ENCODE data around the gene TRAPPC3L.

DNA sequence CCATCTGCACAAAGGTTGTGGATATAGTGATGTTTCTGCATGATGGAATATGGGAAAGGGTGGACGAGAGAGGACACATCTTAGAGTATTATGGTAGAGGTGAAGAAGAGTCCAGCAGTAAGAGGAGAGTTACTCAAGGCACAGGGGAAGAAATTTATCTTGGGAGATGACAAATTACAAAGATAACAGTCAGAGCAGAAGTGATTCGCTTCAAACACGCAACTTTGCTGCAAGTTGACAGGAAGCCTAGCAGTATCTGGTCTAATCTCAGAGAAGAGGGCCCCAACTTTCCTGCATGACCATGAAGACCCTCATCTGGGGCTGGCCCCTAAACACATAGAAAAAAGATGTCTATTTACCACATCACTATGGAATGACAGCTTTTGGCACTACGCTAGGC lies 85.6 kb downstream of the TRAPPC3L start:
- TF ChIP-seq, protein P1, sequence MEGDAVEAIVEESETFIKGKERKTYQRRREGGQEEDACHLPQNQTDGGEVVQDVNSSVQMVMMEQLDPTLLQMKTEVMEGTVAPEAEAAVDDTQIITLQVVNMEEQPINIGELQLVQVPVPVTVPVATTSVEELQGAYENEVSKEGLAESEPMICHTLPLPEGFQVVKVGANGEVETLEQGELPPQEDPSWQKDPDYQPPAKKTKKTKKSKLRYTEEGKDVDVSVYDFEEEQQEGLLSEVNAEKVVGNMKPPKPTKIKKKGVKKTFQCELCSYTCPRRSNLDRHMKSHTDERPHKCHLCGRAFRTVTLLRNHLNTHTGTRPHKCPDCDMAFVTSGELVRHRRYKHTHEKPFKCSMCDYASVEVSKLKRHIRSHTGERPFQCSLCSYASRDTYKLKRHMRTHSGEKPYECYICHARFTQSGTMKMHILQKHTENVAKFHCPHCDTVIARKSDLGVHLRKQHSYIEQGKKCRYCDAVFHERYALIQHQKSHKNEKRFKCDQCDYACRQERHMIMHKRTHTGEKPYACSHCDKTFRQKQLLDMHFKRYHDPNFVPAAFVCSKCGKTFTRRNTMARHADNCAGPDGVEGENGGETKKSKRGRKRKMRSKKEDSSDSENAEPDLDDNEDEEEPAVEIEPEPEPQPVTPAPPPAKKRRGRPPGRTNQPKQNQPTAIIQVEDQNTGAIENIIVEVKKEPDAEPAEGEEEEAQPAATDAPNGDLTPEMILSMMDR (IDR thresholded peaks at IDR 0.05): no peak
- no peak for TF ChIP-seq ZFX (IDR thresholded peaks at IDR 0.05; ENCODE audit: borderline replicate concordance)
